Suprapubic skin (tissue), 4 donors: ENCODE results near the gene EVA1C.

Source experiments
- EP300 ChIP-seq: sonication (generic); formaldehyde crosslinking; IDR thresholded peaks from one replicate; pipeline ENCODE4 v1.6.1; 2017; ENCODE audit warnings: antibody characterized with exemption
- POLR2A ChIP-seq, 2 donors: fragments of 450-650 bp; IDR thresholded peaks; one replicate each; pipeline ENCODE4 v1.6.1; 2017; ENCODE audit warnings: antibody characterized with exemption in 2 of 2, mild to moderate bottlenecking in 2 of 2, moderate library complexity in 2 of 2
- POLR2AphosphoS5 ChIP-seq, 3 donors: sonication (generic); formaldehyde crosslinking; IDR thresholded peaks; one replicate each; pipeline ENCODE4 v1.6.1; 2017; ENCODE audit warnings: antibody characterized with exemption in 3 of 3
- TF ChIP-seq, protein P1 (sequence below), 2 donors: fragments of 200-600 bp in 1 of 2; fragments of 450-650 bp in 1 of 2; sonication (generic) in 1 of 2; IDR thresholded peaks; one replicate each; pipeline ENCODE4 v1.5.1; 2016 to 2019; ENCODE audit warnings: antibody characterized with exemption in 2 of 2, mild to moderate bottlenecking in 1 of 2, moderate library complexity in 1 of 2

DNA sequence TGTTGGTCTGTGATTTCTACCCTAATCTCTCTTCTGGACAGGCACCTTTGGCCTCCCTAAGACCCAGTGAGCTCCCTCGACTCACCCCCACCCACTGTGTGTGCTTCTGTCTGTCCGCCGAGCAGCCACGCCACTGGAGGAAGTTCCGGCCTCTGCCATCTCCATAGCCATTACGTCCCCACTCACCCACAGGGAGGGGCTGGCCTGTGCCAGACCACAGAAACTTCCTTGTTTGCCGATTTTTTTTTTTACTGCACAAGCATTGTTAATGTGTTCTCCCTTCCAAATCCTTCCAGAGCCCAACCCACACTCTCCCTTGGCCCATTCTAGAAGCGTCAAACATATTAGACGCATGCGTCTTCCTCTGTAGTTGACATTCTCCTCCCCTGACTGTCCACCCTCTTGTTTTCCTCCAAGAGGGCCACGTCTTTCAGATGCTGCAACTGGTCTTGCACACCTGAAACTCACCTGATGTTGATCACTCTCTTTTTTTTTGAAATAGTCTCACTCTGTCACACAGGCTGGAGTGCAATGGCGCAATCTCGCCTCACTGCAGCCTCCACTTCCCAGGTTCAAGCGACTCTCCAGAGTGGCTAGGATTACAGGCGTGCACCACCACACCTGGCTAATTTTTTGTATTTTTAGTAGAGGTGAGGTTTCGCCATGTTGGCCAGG is 72.3 kb downstream of the EVA1C start:
- TF ChIP-seq POLR2A (IDR thresholded peaks at IDR 0.05), result no peak
- TF ChIP-seq, protein P1, sequence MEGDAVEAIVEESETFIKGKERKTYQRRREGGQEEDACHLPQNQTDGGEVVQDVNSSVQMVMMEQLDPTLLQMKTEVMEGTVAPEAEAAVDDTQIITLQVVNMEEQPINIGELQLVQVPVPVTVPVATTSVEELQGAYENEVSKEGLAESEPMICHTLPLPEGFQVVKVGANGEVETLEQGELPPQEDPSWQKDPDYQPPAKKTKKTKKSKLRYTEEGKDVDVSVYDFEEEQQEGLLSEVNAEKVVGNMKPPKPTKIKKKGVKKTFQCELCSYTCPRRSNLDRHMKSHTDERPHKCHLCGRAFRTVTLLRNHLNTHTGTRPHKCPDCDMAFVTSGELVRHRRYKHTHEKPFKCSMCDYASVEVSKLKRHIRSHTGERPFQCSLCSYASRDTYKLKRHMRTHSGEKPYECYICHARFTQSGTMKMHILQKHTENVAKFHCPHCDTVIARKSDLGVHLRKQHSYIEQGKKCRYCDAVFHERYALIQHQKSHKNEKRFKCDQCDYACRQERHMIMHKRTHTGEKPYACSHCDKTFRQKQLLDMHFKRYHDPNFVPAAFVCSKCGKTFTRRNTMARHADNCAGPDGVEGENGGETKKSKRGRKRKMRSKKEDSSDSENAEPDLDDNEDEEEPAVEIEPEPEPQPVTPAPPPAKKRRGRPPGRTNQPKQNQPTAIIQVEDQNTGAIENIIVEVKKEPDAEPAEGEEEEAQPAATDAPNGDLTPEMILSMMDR (IDR thresholded peaks at IDR 0.05), result no peak
- TF ChIP-seq POLR2AphosphoS5 (IDR thresholded peaks at IDR 0.05), result no peak
- no peak for TF ChIP-seq EP300
